ENCODE data around the gene UBQLN4. TPM values are rescaled to one million over a fixed set of nuclear protein-coding genes. Genes with fewer than 3 reads are reported as not detected.
A peak's percentile ranks its signal among the peaks of the same experiment; 100 is the strongest.
"Not testable (repeated sequence)": the region's sequence is repeated elsewhere in the genome, so short reads cannot be mapped to it uniquely, and the experiment has no call there.

UBQLN4 gene
- polyA plus RNA-seq, 3 donors: 2.3 to 15.9 (median 2.9) TPM

DNA sequence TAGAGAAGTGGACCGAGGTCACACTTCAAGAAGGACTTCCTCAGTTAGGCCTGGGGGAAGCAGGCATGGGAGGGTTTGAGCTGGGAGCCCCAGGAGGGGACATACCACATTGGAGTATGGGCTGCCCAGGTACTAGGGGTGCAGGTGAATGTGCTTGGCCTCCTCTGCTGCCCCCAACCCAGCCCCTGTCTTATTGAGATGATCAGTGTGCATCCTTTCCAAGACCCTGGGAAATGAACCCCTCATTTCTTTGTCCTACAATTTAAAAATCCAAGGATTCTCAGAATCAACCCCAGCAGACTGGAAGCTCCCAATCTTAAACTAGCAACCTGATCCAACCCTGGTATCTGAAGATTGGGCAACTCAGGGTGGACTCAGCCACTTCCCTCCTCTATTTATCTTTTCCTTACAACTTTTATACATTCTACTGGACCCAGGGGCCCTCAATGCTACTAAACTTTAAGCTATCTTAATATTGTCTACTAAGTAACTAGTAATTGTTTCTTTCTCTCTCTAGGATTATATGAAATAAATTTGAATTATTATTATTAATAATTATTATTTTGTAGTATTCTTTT, 19.6 kb upstream of the UBQLN4 start:
- H3K4me3 Mint-ChIP-seq: no peak overlapping the region
- peaks cover 16% of the 10 kb centered on the region for H3K4me1 Mint-ChIP-seq

DNA sequence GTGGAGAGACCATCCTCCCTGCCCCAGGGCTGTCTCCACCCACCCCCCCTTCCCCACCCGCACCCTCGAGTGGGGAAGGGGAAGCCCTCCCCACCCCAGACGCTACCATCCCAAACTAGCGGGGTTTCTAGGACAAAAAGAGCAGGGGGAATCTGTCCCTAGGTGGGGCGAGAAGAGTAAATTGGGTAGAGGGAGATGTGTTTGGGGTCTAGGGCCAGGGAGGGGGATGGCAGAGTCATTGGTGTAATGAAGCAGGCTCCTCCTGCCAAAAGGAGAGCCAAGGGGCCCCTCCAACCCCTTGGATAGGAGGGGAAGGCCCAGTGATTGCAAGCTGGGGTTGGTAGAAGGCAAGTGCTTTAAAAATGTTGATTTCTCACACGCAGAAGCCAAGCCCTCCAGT, 18.7 kb upstream of the UBQLN4 start:
- no peak overlapping the region for H2AFZ ChIP-seq (ENCODE audit: insufficient read depth, low read depth, low read length, poor library complexity, severe bottlenecking)
- H4K20me1 ChIP-seq (ENCODE audit: insufficient read depth, low read length): no peaks in the 10 kb centered on the region
- no peak overlapping the region for H3K27ac Mint-ChIP-seq
- WGBS (ENCODE audit: insufficient coverage): 89% methylated on average over 1 of the region's 6 CpGs
- no peak overlapping the region for H3K27ac ChIP-seq (ENCODE audit: low read depth in 1 of 2, low read length in 2 of 2)
- H3K79me2 ChIP-seq (ENCODE audit: insufficient read depth, low read length): no peaks in the 10 kb centered on the region
- H3K9me3 ChIP-seq (replicated peaks in 1 of 2; ENCODE audit: control insufficient read depth in 1 of 2, insufficient read depth in 1 of 2, low read length in 2 of 2): no peaks in the 10 kb centered on the region
- no peak overlapping the region for H3K9ac ChIP-seq (ENCODE audit: insufficient read depth, low read length, poor library complexity, severe bottlenecking)
- H3K4me1 Mint-ChIP-seq: peaks cover 16% of the 10 kb centered on the region
- peaks cover 37 to 43% (median 39%) of the 10 kb centered on the region in 3 donors for H3K27me3 Mint-ChIP-seq (ENCODE audit: low read depth in 3 of 3)
- peaks cover 8 to 28% of the 10 kb centered on the region in 2 donors for H3K27me3 ChIP-seq (ENCODE audit: control insufficient read depth in 2 of 2, insufficient read depth in 2 of 2, low read length in 2 of 2)
- DNase-seq: no peak
- H3K4me3 Mint-ChIP-seq: no peak overlapping the region
- intact Hi-C loops (cut with micrococcal nuclease): loop anchor here in 1 of 2 donors (10.0 kb wide), 1 partner anchor 243 kb away; no protein-coding TSS in a partner anchor
- no peaks in the 10 kb centered on the region for H3K36me3 ChIP-seq (replicated peaks in 1 of 2; ENCODE audit: control insufficient read depth in 1 of 2, insufficient read depth in 2 of 2, low read length in 2 of 2)
- no peak overlapping the region for H3K4me2 ChIP-seq (replicated peaks; ENCODE audit: extremely low read depth, low read length, poor library complexity, severe bottlenecking)
- peaks cover 11 to 18% of the 10 kb centered on the region in 2 donors for H3K4me1 ChIP-seq (ENCODE audit: control insufficient read depth in 1 of 2, insufficient read depth in 2 of 2, low read length in 2 of 2)
- H3K9me3 Mint-ChIP-seq: peaks cover 0 to 8% (median 0%) of the 10 kb centered on the region in 7 donors
- H3K36me3 Mint-ChIP-seq: no peaks in the 10 kb centered on the region
- TF ChIP-seq, protein P1, sequence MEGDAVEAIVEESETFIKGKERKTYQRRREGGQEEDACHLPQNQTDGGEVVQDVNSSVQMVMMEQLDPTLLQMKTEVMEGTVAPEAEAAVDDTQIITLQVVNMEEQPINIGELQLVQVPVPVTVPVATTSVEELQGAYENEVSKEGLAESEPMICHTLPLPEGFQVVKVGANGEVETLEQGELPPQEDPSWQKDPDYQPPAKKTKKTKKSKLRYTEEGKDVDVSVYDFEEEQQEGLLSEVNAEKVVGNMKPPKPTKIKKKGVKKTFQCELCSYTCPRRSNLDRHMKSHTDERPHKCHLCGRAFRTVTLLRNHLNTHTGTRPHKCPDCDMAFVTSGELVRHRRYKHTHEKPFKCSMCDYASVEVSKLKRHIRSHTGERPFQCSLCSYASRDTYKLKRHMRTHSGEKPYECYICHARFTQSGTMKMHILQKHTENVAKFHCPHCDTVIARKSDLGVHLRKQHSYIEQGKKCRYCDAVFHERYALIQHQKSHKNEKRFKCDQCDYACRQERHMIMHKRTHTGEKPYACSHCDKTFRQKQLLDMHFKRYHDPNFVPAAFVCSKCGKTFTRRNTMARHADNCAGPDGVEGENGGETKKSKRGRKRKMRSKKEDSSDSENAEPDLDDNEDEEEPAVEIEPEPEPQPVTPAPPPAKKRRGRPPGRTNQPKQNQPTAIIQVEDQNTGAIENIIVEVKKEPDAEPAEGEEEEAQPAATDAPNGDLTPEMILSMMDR (IDR thresholded peaks at IDR 0.05): no peak
- no peak overlapping the region for H3K4me3 ChIP-seq (replicated peaks in 1 of 3; ENCODE audit: low read depth in 2 of 3, low read length in 3 of 3)

More for the DNA sequence above, 19.6 kb upstream of the UBQLN4 start:
- Histone ChIP-seq H3K79me2 (ENCODE audit: insufficient read depth, low read length) (no peaks in the 10 kb centered on the region), H3K27me3 (ENCODE audit: control insufficient read depth in 2 of 2, insufficient read depth in 2 of 2, low read length in 2 of 2) (peaks cover 11 to 37% of the 10 kb centered on the region in 2 donors), H3K36me3 (replicated peaks in 1 of 2; ENCODE audit: control insufficient read depth in 1 of 2, insufficient read depth in 2 of 2, low read length in 2 of 2) (no peaks in the 10 kb centered on the region), H4K20me1 (ENCODE audit: insufficient read depth, low read length) (no peaks in the 10 kb centered on the region), H3K9ac (ENCODE audit: insufficient read depth, low read length, poor library complexity, severe bottlenecking) (no peak overlapping the region), H2AFZ (ENCODE audit: insufficient read depth, low read depth, low read length, poor library complexity, severe bottlenecking) (no peak overlapping the region), H3K4me3 (replicated peaks in 1 of 3; ENCODE audit: low read depth in 2 of 3, low read length in 3 of 3) (no peak overlapping the region), H3K27ac (ENCODE audit: low read depth in 1 of 2, low read length in 2 of 2) (no peak overlapping the region), H3K4me2 (replicated peaks; ENCODE audit: extremely low read depth, low read length, poor library complexity, severe bottlenecking) (no peak overlapping the region), H3K9me3 (replicated peaks in 1 of 2; ENCODE audit: control insufficient read depth in 1 of 2, insufficient read depth in 1 of 2, low read length in 2 of 2) (no peaks in the 10 kb centered on the region), H3K4me1 (ENCODE audit: control insufficient read depth in 1 of 2, insufficient read depth in 2 of 2, low read length in 2 of 2) (peaks cover 11 to 18% of the 10 kb centered on the region in 2 donors)
- TF ChIP-seq, protein P1 (IDR thresholded peaks at IDR 0.05): no peak
- intact Hi-C loops (cut with micrococcal nuclease): loop anchor here in 1 of 2 donors (10.0 kb wide), 1 partner anchor 242 kb away; no protein-coding TSS in a partner anchor
- H3K27me3 Mint-ChIP-seq (ENCODE audit: low read depth in 3 of 3): peaks cover 42 to 53% (median 47%) of the 10 kb centered on the region in 3 donors
- no peaks in the 10 kb centered on the region for H3K36me3 Mint-ChIP-seq
- no peak overlapping the region for H3K27ac Mint-ChIP-seq
- 33% methylated on average over 1 of the region's 1 CpG for whole genome bisulfite sequencing (ENCODE audit: insufficient coverage)
- peaks cover 0 to 8% (median 0%) of the 10 kb centered on the region in 7 donors for H3K9me3 Mint-ChIP-seq
- DNase-seq: no peak

DNA sequence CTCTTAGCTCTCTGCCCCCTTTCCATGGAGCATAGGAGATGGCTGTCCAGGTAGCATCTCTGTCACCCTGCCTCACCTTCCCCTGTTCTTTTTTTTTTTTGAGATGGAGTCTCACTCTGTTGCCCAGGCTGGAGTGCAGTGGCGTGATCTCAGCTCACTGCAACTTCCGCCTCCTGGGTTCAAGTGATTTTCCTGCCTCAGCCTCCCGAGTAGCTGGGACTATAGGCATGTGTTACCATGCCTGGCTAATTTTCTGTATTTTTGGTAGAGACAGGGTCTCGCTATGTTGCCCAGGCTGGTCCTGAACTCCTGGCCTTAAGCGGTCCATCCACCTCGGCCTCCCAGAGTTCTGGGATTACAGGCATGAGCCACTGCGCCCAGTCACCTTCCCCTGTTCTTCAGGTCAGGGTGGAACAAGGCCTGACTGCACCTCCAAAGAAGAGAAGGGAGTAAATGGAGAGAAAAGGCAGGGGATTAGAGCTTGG, 17.8 kb upstream of the UBQLN4 start:
- not testable (repeated sequence) for H4K20me1 ChIP-seq (ENCODE audit: insufficient read depth, low read length); H3K9me3 Mint-ChIP-seq; H3K36me3 Mint-ChIP-seq; H3K79me2 ChIP-seq (ENCODE audit: insufficient read depth, low read length); H3K4me3 ChIP-seq (replicated peaks in 1 of 3; ENCODE audit: low read depth in 2 of 3, low read length in 3 of 3); H3K4me2 ChIP-seq (replicated peaks; ENCODE audit: extremely low read depth, low read length, poor library complexity, severe bottlenecking); H3K9me3 ChIP-seq (replicated peaks in 1 of 2; ENCODE audit: control insufficient read depth in 1 of 2, insufficient read depth in 1 of 2, low read length in 2 of 2); H3K36me3 ChIP-seq (replicated peaks in 1 of 2; ENCODE audit: control insufficient read depth in 1 of 2, insufficient read depth in 2 of 2, low read length in 2 of 2); H2AFZ ChIP-seq (ENCODE audit: insufficient read depth, low read depth, low read length, poor library complexity, severe bottlenecking); H3K4me3 Mint-ChIP-seq; H3K27ac ChIP-seq (ENCODE audit: low read depth in 1 of 2, low read length in 2 of 2); DNase-seq; H3K9ac ChIP-seq (ENCODE audit: insufficient read depth, low read length, poor library complexity, severe bottlenecking)
- H3K27me3 Mint-ChIP-seq (ENCODE audit: low read depth in 3 of 3): peaks cover 29 to 35% (median 33%) of the 10 kb centered on the region in 3 donors
- H3K4me1 Mint-ChIP-seq: peaks cover 15% of the 10 kb centered on the region
- H3K27ac Mint-ChIP-seq: peak overlapping the region in 1 of 7 donors; percentile 47
- 89% methylated on average over 3 of the region's 7 CpGs for WGBS (ENCODE audit: insufficient coverage)
- intact Hi-C loops (cut with micrococcal nuclease): loop anchor here in 1 of 2 donors (10.0 kb wide), 1 partner anchor 243 kb away; no protein-coding TSS in a partner anchor
- peaks cover 9 to 11% of the 10 kb centered on the region in 2 donors for H3K4me1 ChIP-seq (ENCODE audit: control insufficient read depth in 1 of 2, insufficient read depth in 2 of 2, low read length in 2 of 2)
- peaks cover 8 to 19% of the 10 kb centered on the region in 2 donors for H3K27me3 ChIP-seq (ENCODE audit: control insufficient read depth in 2 of 2, insufficient read depth in 2 of 2, low read length in 2 of 2)
